ENCODE data around the gene ZPLD1.

ZPLD1 gene

GRCh38 chr3:102471001-102471400 lies 36.2 kb downstream of the ZPLD1 start:
- DNase-seq, result no peak

- DNase-seq, result no peak
These were observed 36.7 kb downstream of the ZPLD1 start for GRCh38 chr3:102471491-102471890.

GRCh38 chr3:102473648-102474047 lies 38.8 kb downstream of the ZPLD1 start:
- no peak for DNase-seq

GRCh38 chr3:102474207-102474606 lies 39.4 kb downstream of the ZPLD1 start:
- no peak for DNase-seq

- no peak for DNase-seq
These were observed 41.4 kb downstream of the ZPLD1 start for GRCh38 chr3:102476198-102476597.

GRCh38 chr3:102478160-102478559 lies 43.3 kb downstream of the ZPLD1 start:
- DNase-seq, result no peak

GRCh38 chr3:102480139-102480538 lies 45.3 kb downstream of the ZPLD1 start:
- no peak for DNase-seq

GRCh38 chr3:102481050-102481449 lies 46.2 kb downstream of the ZPLD1 start:
- no peak for DNase-seq

- no peak for DNase-seq
These were observed 48.7 kb downstream of the ZPLD1 start for GRCh38 chr3:102483556-102483955.

GRCh38 chr3:102484363-102484762 lies 49.5 kb downstream of the ZPLD1 start:
- no peak for DNase-seq

- DNase-seq, result no peak
These were observed 50.9 kb downstream of the ZPLD1 start for GRCh38 chr3:102485701-102486100.

GRCh38 chr3:102488331-102488730 lies 53.5 kb downstream of the ZPLD1 start:
- no peak for DNase-seq

- DNase-seq, result peak; percentile 2
These were observed 57.5 kb downstream of the ZPLD1 start for GRCh38 chr3:102492300-102492699.

GRCh38 chr3:102497571-102497970 lies 62.8 kb downstream of the ZPLD1 start:
- no peak for DNase-seq

- no peak for DNase-seq
These were observed 70.7 kb downstream of the ZPLD1 start for GRCh38 chr3:102505542-102505941.

- DNase-seq, result no peak
These were observed 75.8 kb downstream of the ZPLD1 start for GRCh38 chr3:102510663-102511062.

GRCh38 chr3:102511168-102511567 lies 76.4 kb downstream of the ZPLD1 start:
- no peak for DNase-seq

- DNase-seq, result no peak
These were observed 76.8 kb downstream of the ZPLD1 start for GRCh38 chr3:102511639-102512038.

- no peak for DNase-seq
These were observed 78.1 kb downstream of the ZPLD1 start for GRCh38 chr3:102512734-102513504.

GRCh38 chr3:102514241-102514640 lies 79.4 kb downstream of the ZPLD1 start:
- no peak for DNase-seq

GRCh38 chr3:102521246-102521645 lies 86.4 kb downstream of the ZPLD1 start:
- no peak for DNase-seq

GRCh38 chr3:102525624-102526023 lies 90.8 kb downstream of the ZPLD1 start:
- no peak for DNase-seq

- no peak for DNase-seq
These were observed 92.0 kb downstream of the ZPLD1 start for GRCh38 chr3:102526865-102527264.

GRCh38 chr3:102528727-102529126 lies 93.9 kb downstream of the ZPLD1 start:
- DNase-seq, result no peak

All from activated gamma-delta T cell (primary cell).